LHCN-M2 (cell line): Measurements from ENCODE around the gene MRPS24. TPM values are rescaled to one million over a fixed set of nuclear protein-coding genes. Genes with fewer than 3 reads are reported as not detected.
A peak's percentile ranks its signal among the peaks of the same experiment; 100 is the strongest.
"Not testable (repeated sequence)": the region's sequence is repeated elsewhere in the genome, so short reads cannot be mapped to it uniquely, and the experiment has no call there.

ENCODE experiments used
- DNase-seq: peaks from one replicate; pipeline ENCODE4 v3.0.0-alpha.2; 2012; ENCODE audit warnings: low read depth
- total RNA-seq: library from RNA; depleted of rRNA; stranded (reverse); fragments of >200 nt; gene quantifications from 2 replicates; pipeline ENCODE4 v1.2.3, GENCODE V29; 2014; rRNA removed

The MRPS24 gene
- total RNA-seq, 1 experiment from 2014 or later, result 156 TPM

- no peak for DNase-seq
Observed at GRCh38 chr7:43838201-43838658, 31.1 kb downstream of the MRPS24 start.

- peak; percentile 56 for DNase-seq
Observed at GRCh38 chr7:43834463-43835251, 34.7 kb downstream of the MRPS24 start.

- DNase-seq, result not testable (repeated sequence)
Observed at GRCh38 chr7:43830917-43831316, 38.4 kb downstream of the MRPS24 start.

- no peak for DNase-seq
Observed at GRCh38 chr7:43825391-43825808, 43.9 kb downstream of the MRPS24 start.

GRCh38 chr7:43824963-43825362 is 44.4 kb downstream of the MRPS24 start:
- DNase-seq, result no peak

GRCh38 chr7:43824513-43824912 is 44.8 kb downstream of the MRPS24 start:
- not testable (repeated sequence) for DNase-seq

GRCh38 chr7:43823941-43824340 is 45.4 kb downstream of the MRPS24 start:
- DNase-seq, result no peak

- DNase-seq, result not testable (repeated sequence)
Observed at GRCh38 chr7:43823425-43823824, 45.9 kb downstream of the MRPS24 start.

Other genes with a start within 250 kb of the MRPS24 start
- 68.2 and 74.1 TPM in 2 replicates for gene COA1, start 140.0 kb downstream of the MRPS24 start, total RNA-seq
- gene BLVRA, start 110.8 kb downstream of the MRPS24 start, total RNA-seq, result 30.7 and 38.5 TPM in 2 replicates
- 30.8 and 32.0 TPM in 2 replicates for gene URGCP, start 37.1 kb upstream of the MRPS24 start, total RNA-seq
- gene UBE2D4, start 56.9 kb upstream of the MRPS24 start, total RNA-seq, result 16.2 and 22.2 TPM in 2 replicates
- gene SPDYE1, start 128.4 kb upstream of the MRPS24 start, total RNA-seq, result not detected in 2 replicates
- gene DBNL, start 175.2 kb upstream of the MRPS24 start, total RNA-seq, result 226 and 271 TPM in 2 replicates
- gene PGAM2, start 196.1 kb upstream of the MRPS24 start, total RNA-seq, result not detected in 2 replicates
- 18.4 and 19.4 TPM in 2 replicates for gene POLM, start 213.0 kb upstream of the MRPS24 start, total RNA-seq
- not detected in 2 replicates for gene AEBP1, start 234.8 kb upstream of the MRPS24 start, total RNA-seq